ENCODE measurements around the gene CACNG3.
"Not testable (repeated sequence)": the region's sequence is repeated elsewhere in the genome, so short reads cannot be mapped to it uniquely, and the experiment has no call there.

Gene CACNG3

DNA sequence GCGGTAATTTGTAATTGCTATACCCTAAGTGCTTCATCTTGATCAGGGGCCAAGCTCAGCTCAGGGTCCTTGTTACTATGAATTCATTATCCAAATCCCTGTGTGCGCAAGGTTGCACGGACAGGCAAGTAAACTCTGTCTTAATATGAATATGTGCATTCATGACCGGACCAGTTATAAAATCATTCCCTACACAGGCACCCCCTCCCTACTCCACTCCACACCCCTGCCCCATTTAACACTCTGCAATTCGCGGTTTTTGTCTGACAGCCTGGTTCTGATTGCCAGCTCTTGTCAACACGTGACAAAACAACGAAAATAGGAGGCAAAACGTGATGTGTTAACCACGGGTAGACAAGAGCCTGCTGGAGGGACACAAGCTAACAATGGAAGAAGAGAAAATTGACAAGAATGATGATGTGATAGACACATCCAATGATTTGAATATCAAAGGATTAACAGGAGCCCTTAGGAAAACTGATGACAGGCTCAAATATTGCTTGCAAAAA is 76.5 kb downstream of the CACNG3 start:
- DNase-seq (ENCODE audit: low spot score) = no peak

DNA sequence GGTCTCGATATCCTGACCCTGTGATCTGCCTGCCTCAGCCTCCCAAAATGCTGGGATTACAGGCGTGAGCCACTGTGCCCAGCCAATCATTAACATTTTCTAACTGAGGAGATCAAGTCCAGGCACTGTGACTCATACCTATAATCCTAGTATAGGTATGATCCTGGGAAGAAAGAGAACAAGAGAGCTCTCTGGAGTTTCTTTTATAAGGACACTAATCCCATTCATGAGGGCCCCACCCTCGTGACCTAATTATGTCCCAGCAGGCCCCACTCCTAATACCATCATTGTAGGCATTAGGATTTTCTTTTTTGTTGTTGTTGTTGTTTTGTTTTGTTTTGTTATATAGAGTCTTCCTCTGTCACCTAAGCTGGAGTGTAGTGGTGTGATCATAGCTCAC is 80.4 kb downstream of the CACNG3 start:
- no peak for DNase-seq (ENCODE audit: low spot score)

DNA sequence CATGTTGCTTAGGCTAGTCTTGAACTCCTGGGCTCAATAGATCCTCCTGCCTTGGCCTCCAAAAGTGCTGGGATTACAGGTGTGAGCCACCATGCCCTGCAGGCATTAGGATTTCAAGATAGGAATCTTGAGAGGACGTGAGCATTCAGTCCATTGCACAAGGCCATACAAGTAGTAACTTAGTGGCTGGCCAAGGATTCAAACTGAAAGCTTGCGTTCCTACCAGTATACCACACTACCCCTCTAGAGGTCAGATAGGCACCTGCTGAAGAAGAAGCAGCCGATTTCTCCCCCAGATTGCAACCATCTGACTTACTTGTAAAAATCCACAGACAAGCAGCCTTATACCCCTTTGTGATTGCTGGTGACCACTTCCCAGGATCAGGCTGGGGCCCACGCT is 80.9 kb downstream of the CACNG3 start:
- DNase-seq (ENCODE audit: low spot score) = no peak

DNA sequence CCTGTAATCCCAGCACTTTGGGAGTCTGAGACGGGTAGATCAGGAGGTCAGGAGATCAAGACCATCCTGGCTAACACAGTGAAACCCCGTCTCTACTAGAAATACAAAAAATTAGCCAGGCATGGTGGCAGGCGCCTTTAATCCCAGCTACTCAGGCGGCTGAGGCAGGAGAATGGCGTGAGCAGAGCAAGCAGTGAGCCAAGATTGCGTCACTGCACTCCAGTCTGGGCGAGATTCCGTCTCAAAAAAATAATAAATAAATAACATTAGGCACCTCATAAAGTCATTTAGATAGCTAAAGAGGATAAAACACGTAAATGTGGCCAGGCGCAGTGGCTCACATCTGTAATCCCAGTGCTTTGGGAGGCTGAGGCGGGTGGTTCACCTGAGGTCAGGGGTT is 87.7 kb downstream of the CACNG3 start:
- DNase-seq (ENCODE audit: low spot score) = not testable (repeated sequence)

DNA sequence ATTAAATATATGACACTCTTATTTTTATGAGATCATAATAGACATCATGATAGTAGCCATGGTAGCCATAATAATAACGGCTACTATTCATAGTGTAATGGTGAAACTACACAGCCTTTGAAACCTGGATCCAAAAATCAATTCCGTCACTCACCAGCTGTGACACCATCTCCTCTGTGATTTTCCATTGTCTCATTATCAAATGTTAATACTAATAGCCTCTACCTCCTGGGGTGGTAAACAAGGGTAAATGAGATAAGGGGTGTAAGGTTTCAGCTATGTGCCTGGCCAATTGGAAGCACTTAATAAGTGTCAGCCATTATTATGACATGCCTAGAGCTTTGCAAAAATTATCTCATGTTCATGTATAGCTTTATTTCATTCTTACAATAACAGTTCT is 88.6 kb downstream of the CACNG3 start:
- no peak for DNase-seq (ENCODE audit: low spot score)

DNA sequence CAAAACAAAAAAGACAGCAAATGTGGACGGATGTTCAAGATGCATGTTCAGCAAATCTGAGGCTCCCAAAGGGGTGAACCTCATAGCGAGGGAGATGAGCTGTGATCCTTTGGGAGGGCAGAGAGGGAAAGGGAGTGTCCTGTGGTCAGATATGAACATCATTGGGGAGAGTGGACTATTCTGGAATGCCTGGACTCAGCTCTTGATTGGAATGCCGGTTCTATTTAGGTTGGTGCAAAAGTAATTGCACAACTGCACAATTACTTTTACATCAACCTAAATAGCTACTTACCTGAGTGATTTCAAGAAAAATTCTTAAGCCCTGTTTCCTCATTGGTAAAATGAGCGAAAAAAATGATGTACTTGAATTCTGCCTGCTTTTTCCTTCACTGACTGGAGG is 89.6 kb downstream of the CACNG3 start:
- DNase-seq (ENCODE audit: low spot score) = no peak

DNA sequence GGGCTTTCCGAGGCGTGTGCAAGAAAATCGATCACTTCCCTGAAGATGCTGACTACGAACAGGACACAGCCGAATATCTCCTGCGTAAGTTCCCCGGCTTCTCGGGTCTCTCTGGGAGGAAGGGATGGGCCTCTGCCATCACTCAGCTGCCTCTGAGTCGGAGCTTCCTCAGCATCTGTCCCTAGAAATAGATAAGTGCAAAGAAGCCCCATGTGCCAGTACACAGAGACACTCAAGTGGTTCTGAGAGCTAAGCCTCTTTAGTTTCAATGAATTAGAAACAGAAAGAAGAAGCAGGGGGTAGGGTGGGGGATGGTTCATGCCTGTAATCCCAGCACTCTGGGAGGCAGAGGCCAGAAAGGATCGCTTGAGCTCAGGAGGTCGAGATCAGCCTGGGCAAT is 90.6 kb downstream of the CACNG3 start:
- no peak for DNase-seq (ENCODE audit: low spot score)

DNA sequence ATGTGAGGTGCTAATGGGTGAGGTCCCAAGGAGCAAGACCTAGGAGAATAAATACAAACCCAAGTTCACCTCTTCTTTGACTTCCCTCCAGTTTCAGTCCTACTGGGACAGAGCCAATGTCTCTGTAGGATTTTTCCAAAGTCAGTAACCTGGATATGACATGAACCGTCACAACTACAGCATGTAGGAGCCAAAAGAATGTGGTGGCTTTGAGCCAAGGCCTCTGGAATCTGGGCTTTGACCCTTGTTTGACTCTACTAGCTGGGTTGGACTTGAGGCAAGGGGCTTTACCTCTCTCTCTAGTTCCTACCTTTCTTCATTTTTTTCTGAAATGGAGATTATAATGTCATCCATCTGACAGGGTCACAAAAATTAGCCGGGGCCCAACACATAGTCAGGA is 91.4 kb downstream of the CACNG3 start:
- DNase-seq (ENCODE audit: low spot score) = no peak

DNA sequence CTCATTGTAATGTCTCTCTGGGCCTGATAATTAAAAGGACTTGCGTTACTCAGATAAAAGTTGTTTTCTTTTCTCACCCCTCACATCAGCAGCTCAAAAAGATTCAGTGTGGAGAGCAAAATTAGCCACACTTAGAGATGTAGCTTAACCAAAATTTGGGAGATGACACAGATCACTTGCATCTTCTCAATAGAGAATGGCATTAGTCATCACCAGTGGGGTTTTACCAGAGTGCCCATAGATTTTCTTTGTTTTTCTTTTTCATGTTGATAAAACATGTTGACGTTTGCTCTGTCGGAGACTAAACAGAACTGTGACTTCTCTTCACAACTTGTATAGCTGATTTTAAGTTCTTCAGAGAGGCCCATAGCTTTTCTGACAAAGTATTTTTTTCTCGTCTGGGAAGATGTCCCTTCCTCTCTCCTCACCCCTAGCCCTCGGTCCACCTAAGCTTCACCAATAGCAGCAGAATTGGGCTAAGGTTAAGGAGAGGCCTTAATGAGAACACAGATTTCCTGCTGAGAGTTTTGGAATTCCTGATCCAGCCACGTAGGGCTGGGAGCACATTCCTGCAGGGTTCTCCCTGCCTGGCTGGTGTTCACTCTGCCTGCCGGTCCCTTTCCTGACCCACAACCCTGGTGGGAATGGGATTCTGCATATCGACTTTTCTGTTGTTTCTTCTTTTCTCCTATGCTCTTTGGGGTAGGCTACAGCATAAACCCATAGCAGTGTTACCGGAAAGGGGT is 92.6 kb downstream of the CACNG3 start:
- no peak for DNase-seq (ENCODE audit: low spot score)

DNA sequence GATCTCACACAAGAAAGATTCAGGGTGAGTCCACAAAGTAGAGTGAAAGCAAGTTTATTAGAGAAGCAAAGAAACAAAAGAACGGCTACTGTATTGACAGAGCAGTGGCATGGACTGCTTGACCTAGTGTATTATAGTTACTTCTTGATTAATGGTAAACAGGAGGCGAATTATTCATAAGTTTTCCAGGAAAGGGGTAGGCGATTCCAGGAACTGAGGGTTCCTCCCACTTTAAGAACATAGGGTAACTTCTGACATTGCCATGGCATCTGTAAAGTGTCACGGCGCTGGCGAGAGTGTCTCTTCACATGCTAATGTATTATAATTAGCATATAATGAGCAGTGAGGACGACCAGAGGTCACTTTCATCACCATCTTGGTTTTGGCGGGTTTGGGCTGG is 93.2 kb downstream of the CACNG3 start:
- DNase-seq (ENCODE audit: low spot score) = no peak

DNA sequence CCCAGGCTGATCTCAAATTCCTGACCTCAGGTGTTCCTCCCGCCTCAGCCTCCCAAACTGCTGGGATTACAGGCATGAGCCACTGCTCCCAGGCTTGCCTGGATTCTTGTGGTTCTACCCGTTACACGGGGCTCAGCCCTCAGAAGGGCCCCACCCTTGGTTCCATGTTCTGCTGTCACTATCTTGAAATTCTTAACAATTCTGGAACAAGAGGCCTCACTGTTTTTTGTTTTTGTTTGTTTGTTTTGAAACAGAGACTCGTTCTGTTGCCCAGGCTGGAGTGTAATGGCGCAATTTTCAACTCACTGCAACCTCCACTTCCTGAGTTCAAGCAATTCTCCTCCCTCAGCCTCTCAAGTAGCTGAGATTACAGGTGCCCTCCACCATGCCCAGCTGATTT is 96.6 kb downstream of the CACNG3 start:
- no peak for DNase-seq (ENCODE audit: low spot score)

DNA sequence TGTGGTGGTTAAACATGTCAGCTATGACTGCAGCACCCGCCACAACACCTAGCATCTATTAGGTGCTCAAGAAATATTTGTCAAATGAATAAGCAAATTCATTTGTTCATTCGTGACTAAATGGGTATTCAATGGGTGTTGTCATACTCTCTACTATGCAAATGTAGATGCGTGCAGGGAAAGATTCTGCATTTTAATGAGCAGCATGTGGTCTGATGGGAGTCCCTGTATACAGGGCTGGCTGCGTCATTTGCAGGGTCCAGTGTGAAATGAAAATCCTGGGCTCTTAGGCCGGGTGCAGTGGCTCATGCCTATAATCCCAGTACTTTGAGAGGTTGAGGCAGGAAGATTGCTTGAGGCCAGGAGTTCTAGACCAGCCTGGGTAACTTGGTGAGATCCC is 97.5 kb downstream of the CACNG3 start:
- DNase-seq (ENCODE audit: low spot score) = no peak

DNA sequence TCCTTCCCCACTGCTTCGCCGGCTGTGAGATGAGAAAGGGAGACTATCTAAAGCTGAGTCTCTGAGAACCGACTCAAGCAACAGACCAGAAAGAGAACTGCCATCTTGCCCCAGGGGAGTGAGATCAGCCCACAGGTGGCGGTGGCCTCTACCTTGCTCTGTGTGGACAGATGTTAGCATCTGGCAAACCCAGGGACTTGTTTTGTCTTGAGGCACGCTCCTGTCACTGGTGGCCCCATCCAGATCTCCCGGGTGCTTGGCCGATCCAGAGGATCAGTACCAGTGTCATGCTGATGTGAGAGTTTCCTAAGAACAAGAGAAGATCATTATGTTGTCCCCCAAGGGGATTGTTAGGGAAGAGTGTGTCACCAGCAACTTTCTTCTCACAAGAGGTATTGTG is 101.4 kb downstream of the CACNG3 start:
- DNase-seq (ENCODE audit: low spot score) = no peak

DNA sequence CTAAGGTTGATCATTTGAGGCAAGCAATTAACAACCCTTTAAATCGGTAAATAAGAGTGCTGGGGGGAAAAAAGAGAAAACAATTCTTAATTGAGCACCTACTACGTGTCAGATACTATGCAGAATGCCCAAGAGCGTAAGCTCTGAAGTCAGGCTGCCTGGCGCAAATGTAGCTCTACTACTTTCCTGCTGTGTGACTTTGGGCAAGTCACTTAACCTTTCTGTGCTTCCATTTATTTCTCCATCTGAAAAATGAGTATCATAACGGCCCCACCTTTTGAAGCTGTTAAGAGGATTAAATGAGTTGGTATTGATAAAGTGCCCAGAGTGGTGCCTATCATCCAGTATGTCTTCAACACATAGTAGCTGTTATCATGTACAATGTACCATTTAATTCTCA is 102.0 kb downstream of the CACNG3 start:
- no peak for DNase-seq (ENCODE audit: low spot score)

DNA sequence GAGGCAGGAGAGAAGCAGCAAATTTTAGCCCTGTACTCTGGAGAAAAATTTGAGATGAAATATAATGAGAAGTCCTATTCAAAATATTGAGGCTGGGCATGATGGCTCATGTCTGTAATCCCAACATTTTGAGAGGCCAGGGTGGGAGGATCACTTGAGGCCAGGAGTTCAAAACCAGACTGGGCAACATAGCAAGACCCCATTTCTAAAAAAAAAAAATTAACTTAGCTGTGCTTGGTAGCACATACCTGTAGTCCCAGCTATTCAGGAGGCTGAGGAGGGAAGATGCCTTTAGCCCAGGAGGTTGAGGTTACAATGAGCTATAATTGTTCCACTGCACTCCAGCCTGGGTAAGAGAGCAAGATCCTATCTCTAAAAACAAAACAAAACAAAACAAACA is 103.4 kb downstream of the CACNG3 start:
- DNase-seq (ENCODE audit: low spot score) = no peak

DNA sequence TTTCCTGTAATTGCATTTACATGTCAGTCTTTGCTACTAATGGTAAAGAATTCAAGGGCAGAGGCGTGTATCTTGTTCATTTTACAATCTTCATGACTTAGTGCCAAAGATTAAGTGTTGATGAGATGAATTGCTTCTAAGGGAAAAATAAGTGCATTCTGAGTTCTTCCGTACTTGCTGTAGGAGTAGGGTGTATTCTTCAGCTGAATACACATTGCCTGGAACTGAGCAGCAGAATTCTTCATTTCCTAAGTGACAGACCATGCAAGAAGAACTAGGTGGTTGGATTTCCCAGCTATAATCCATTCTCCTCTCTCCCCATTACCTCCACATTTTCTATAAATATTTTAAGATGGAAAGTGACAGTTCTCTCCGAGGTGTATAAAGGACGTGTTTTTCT is 104.8 kb downstream of the CACNG3 start:
- no peak for DNase-seq (ENCODE audit: low spot score)

DNA sequence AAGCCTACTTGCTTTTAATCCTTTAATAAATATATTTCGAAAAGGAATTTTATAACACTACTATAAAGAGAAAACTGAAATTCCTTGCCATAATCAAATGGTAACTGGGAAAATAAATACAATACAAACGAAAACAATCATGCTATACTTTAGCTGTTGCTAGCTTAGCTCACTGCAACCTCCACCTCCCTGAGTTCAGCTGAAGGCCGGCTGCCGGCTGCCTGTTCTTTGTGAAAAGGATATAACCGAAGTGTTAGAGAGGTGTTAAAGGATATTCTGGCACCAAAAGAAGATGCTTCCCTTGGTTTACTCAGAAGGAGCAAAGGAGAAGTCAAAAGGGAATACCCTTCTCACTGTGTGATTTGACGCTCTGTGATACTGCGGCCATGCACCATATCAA is 108.5 kb downstream of the CACNG3 start:
- DNase-seq (ENCODE audit: low spot score) = no peak

DNA sequence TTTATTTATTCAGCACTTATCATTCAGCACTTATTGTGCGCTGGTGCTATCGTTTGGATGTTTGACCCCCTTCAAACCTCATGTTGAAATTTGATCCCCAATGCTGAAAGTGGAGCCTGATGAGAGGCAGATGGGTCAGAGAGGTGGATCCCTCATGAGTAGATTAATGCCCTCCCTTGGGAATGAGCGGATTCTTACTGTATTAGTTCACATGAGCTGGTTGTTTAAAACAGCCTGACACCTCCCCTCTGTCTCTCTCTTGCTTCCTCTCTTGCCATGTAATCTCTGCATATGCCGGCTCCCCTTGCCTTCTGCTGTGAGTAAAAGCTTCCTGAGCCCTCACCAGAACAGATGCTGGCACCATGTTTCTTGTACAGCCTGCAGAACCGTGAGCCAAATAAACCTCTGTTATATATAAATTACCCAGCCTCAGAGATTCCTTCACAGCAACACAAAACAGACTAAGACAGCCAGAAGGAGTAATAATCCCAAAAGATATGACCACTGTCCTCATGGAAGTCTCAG is 111.1 kb downstream of the CACNG3 start:
- no peak for DNase-seq (ENCODE audit: low spot score)

DNA sequence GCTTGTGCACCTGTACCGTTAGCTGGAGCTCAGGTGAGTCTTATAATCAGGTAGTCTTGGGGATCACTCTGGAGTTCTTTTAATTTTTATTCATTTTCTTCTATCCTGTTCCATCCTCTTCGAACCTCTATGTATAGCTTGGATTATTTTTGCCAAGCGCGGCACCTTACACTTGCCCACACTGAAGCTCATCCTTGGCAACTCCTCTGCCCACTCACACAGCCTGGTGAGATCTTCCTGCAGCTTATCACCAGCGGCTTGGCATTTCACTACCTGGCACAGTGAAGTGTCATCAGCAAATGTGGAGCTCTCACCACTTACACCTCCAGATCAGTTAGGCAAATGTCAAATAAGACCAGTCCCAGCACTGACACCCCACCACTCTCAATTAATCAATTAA is 116.7 kb downstream of the CACNG3 start:
- no peak for DNase-seq (ENCODE audit: low spot score)

DNA sequence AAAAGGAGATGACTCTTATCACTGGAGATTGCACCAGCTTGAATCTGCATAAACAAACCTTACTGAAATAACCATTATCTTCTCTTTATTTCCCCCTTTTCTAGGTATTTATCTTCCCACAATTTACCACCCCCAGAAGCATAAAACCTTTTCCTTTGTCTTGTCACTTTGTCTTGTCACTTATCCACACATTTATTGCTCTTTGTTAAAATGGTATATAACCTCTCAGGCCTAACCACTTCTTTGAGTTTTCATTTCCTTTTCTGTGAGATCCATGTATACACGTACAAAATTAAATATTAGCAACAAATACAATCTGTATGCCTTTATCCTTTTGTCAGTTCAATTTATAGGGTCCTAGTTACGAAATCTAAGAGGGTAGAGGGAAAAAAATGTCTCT is 122.9 kb downstream of the CACNG3 start:
- DNase-seq (ENCODE audit: low spot score) = no peak

DNA sequence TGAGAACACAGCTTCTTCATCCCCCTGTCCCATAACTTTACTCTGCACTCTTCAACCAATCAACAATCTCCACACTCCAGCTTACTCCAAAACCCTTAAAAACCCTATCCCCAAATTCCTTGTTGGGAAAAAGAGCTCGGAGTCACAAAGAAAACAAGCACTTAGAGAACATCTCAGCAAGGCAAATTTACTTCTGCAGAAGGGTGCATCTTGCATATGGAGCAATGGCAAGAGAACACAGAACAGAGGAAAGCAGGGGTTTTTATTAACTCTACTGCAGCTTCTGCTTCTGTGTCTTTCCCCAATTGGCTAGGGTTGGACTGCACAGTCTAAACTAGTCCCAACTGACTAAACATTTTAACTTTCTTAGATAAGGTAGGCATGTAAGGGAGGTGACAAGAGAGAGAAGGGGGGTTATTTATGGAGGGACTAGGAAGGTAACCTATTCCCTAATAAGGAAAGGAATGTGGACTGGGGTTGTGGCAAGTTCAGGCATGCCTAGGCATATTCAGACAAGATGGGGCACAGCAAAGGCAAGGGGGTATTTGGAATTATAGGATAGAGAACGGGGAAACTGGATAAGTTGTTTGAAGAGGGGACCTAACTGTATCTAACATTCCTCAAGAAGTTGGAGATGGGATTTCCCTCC is 125.5 kb downstream of the CACNG3 start:
- DNase-seq (ENCODE audit: low spot score) = no peak

DNA sequence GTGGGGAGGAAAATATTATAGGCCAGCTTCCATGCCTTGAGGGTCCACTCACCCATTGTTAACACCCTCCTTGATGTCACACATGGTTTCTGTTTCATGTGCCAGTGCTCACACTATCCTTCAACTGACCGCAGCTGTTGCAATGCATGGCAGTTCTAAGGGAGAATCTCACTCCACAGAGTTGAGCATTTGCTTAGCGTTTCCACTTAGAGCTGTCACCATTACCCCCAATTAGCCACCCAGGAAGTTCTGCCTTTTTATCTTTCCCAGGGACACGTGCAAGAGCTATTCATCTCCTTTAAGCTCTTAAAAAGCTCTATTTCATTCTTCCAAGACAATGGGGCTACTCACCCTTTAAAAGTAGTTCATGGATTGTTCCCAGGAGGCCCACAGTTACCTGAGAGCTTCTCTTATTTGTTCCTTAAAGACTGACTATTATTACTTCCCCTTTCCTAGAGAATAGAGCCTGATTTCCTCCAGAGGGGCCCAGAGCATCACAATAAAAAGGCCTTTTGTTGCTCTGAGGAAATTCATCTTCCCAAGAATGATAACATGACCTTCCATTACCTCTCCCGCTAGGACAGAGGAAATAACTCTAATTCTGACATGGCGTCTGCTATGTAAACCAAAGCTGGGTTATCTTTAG is 126.8 kb downstream of the CACNG3 start:
- no peak for DNase-seq (ENCODE audit: low spot score)

DNA sequence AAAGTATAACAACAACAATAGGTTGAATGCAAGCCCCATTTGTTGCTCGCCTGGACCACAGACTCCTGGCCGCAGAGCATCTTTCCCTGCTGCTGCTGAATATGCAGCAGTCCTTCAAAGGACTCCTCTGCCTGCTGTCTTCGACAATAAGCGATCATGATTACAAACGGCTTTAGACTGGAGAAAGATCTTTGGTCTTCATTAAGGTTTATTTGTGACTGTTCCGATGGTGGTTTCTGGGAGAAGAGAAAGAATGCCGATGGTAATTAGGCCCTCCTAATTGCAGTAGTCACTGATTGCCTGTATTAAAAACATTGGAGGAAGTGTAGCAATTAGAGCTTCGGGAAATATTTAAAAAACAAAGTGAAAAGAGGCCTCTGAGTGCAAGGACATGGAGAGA is 138.2 kb downstream of the CACNG3 start:
- DNase-seq (ENCODE audit: low spot score) = no peak

All from AG20443 (cell line).